HG03378 (cell line): ENCODE measurements around the gene CDK6.

Experiments used
- ATAC-seq: cut with Tn5 transposase; IDR thresholded peaks from one replicate; pipeline ENCODE4 v1.9.1; 2021; ENCODE audit warnings: mild to moderate bottlenecking, moderate library complexity; ENCODE audit not compliant: unreplicated experiment

CDK6 gene

DNA sequence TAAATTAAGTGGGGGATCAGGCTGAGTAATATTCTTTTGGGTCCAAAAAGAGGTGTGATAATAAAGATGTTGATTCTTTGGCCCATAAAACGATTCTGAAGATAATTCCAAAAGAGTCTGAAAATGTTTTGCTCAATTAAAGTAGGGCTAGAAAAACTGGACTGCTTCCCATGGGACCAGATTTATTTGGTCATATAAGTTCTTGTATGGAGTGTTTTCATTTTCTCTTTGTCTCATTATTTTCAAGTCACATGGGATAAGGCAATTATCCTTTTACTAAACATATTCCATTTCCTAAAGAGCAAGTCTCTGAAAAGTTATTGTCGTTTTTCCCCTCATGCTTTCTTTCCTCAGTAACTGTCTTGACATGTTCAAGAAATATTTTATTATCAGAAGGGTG lies 41.5 kb downstream of the CDK6 start:
- no peak for ATAC-seq

DNA sequence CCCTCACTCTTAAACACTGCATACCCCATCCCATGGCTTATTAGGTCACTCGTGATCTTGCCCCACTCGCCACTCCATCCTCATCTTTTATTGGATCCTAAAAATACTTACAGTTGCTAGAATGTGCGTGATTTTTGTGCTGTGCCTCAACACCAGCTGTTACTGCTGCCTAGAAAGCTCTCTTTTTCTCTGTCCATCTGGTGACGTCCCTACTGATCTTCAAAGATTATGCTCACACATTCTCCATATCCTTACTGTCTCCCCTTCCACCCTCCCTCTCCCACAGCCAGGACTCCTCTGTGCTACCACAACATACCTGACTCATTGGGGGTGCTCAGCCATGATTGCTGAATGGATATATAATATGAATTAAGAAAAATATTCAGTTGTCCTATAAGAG lies 42.0 kb downstream of the CDK6 start:
- no peak for ATAC-seq

DNA sequence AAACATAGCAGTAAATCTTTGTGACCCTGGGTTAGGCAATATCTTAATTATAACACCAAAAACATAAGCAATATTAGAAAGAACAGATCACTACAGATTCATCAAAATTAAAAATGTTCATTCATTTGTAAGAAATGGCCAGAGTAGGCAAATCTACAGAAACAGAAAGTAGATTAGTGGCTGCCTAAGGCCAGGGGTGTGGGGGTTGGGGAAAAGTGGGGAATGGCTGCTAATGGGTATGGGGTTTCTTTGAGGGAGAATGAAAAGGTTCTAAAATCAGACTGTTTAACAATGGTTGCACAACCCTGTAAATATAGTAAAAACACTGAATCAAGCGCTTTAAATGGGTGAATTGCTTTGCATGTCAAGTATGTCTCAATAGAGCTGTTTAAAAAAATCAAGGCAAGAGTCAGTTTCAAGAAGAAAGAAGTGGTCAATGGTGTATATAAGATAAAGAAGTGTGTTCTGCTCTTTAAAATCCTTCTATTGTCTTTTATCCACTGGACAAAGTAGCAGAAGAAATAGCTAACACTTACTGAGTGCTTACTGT lies 42.6 kb downstream of the CDK6 start:
- ATAC-seq = no peak

DNA sequence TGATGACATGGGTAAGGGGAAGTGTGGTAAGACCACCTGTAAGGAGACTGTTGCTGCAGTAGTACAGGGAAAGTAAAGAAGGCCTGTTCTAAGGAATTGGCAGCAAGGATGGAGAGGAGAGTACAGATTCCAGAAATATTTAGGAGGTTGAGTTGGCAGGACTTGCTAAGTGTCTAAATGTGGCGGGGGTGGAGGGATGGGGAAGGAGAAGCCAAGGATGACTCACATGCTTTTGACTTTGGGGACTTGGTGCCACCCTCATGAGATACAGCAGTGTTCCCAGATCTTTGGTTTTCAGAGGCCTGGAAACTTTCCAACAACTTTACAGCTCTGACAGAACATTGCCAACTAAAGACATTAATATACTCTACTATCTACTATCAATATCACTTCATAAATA lies 45.4 kb downstream of the CDK6 start:
- no peak for ATAC-seq

DNA sequence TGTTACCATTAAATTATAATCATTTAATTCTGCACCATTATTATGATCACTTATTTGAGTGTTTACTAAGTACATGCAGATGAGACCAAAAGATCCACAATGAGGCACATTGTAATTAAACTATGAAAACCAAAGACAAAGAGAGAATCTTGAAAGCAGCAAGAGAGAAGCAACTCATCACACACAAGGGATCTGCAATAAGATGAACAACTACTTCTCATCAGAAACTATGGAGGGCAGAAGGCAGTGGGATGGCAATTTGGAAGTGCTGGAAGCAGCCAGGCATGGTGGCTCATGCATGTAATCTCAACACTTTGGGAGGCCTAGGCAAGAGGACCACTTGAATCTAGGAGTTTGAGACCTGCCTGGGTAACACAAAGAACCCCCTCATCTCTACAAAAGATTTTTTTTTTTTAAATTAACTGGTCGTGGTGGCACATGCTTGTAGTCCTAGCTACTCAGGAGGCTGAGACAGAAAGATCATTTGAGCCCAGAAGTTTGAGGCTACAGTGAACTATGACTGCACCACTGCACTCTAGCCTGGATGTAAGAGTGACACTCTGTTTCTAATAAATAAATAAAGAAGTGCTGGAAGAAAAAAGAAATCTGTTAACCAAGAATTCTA lies 47.7 kb downstream of the CDK6 start:
- ATAC-seq = no peak

DNA sequence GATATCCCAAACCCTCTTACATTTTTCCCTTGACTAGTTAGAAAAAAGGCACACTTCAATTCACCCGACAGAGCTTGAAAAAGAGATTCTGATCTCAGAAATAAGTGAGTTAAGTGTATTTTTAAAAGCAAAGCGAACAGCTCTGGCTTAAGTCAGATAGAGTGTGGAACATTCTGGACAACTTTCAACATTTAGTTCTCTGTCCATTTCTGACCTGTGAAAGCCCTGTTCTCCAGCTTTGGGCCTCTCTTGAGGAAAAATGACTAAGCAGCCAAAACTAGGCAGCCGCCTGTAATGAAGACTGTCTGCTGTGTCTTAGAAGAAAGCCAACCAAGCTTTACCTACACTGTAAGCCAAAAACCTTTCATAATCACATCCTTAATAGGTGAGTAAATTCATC lies 50.5 kb downstream of the CDK6 start:
- no peak for ATAC-seq

DNA sequence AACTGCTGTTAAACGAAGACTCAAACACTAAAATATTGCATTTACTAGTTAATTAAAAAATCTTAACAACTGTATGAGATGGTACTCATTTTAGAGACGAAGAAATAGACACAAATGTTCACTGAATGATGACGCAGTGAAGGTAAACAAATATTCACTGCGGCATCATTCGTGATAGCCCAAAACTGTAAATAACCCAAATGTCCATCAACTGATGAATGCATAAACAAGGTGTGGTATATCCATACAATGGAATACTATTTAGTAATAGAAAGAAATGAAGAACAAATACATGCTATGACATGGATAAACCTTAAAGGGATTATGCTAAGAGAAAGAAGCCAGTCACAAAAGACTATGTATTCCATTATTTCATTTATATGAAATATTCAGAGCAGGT lies 51.4 kb downstream of the CDK6 start:
- ATAC-seq = no peak

DNA sequence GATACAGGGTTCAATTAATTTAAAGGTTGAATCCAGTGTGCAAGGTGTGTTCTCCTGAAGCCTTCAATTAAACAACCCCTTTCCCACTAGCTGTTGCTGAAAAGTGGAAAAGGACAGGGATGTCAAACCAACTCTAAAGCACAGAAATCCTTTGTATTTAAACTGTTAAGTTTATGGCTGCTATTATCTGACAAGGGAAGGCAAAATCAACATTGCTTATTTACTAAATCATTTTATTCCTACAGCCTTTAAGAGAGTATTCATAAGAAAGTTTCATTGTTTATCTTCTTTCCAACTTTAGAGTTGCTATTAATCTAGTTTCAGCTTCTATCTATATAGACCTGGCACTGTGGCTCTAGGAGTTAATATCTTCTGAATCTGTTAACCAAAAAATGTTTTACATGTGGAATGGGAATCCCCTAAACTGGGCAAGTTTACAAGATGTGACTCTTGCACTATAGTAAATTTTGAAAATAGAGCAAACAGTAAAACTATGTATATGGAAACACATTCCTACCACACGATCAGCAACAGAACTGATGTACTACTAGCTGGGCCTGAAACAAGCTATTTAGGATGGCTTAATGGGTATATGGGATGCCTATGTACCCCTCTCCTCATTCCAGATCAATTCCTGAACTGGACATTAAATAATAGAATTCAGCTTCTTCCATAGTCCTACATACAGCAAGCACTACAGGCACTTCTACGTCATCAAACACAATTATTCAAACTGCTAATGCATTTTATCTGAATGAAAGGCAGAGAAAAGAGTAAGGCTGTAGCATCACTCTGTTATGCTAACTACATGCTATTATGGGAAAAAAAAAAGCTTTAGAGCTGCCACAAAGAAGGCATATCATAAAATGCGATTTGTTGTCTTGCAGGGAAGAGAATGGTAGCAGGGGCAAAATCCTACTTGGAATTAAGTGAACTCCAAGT lies 52.8 kb downstream of the CDK6 start:
- peak; percentile 61 for ATAC-seq

DNA sequence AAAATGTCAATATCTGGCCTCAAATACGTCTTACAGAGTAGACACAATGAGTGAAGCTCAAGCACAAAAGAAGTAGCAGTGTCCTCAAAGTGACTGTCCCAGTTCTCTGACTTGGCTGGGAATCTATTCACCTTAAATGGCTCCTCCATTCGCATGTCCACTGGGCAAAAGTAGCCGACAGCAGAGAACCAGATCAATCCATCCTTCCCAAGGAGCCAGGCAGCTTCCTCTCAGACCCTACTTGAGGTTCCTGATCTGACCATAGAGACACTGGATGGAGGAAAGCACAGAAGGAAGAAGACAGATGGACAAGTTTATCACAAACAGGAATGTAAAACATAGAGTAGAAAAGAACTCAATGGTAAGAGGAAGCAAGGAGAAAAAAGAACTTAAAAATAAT lies 53.5 kb downstream of the CDK6 start:
- no peak for ATAC-seq

DNA sequence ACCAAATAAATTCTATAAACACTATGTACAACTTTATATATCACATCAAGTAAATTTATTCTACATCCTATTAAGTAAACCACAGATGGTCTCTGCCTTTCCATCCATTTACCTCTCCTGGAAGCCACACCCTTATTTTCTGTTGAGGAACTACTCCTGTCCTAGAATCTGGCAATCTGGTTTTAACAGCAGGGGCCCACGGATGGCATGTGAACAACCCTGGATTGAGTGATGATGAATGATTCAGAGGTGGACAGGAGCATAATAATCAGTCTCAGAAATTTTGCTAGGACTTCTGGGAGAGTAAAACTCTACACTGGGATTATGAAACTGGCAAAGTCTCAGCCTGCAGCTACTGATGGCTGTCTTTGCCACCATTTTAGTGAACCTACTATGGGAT lies 54.1 kb downstream of the CDK6 start:
- ATAC-seq = no peak

DNA sequence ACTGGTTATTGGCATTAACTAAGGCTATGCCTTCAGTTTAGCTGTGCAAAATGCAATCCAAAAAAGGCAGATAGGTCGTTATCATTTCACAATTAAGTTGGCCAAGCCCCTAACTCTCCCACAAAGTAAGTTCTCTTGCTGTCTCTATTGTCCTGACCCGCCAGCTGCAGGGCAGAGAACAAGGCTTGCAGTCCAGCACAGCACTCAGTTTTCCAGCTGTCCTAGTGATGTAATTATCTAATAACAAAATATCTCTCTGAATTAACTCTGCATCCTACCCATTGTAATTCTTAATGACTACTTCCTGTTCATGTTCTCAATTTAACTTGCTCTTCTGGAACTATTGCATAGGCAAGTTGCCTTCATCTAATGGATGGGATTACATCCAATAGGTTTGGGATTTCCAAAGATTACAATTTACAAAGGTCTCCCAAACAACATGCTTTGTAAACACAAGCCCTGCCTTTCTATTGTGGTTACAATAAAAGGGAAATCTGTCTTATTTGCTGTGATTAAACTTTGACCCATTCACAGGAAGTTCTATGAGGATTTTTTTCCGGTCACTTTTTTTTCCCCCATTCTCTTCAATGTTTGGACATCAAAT lies 55.2 kb downstream of the CDK6 start:
- ATAC-seq = no peak

DNA sequence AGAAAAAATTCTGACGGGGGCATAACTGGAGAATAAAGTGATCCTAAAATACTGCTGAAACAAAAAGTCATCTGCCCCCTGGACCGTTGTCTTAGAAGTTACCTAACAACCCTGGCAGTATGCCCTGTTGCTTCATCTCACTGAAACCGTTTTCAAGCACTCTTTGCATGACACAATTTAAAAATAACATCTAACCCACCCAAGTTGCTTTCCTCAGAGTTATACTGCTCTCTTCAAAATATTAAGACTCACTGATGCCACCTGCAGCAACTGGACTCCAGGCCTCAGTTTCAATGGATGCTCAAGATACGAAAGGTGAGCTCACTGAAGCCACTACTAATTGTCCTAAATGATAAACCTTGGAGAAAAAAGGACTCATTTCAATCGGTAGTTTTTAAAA lies 57.4 kb downstream of the CDK6 start:
- ATAC-seq = no peak

DNA sequence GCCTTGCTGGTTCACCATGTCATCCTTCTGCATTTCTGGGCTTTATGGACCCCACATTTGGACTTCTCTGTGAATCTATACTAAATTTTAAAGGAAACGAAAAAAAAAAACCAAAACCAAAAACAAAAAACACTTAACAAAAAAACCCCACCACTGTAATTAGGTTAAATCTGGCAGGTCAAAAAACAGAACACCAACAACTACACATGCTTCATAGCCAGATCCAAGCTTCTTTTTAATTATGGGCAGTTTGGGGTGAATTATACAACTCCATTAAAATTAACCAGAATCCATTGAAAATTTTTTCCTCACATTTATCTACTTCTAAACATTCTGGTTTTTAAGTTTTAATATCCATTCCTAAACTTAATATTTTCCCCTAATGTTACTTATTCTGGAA lies 58.4 kb downstream of the CDK6 start:
- ATAC-seq = no peak

DNA sequence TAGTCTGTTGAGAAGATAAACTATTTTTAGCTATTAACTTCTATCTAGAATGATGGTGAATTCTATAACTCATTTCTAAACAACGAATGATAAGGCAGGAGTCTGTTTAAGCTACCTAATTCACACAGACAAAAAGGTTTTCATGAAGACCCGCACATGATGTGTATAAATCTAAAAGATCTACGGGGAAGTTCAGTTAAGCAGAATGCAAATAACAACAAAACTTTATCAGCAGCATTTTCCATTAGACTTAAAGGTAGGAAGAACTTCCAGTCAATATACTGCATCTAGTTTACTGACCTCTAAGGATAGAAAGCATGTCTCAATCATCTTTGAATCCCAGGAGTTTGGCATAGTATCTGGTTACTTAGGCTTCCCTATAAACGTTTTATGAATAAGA lies 62.6 kb downstream of the CDK6 start:
- no peak for ATAC-seq

DNA sequence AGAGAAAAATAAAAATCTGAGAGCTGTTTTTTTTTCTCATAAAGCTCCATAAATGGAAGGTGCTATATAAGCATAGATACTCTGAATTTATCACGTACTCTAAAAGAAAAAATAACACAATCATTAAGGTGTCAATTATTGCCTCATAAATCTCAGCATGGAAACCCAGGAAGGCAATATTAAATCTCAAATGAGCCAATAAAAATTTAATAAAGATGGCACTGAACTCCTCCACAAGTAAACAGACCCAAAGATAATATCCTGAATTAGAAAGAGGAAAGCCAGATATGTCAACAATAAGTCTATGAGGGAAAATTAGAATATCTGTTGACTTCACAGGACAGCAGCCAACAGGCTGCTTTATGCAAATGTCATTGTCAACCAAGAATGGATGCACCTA lies 66.5 kb downstream of the CDK6 start:
- no peak for ATAC-seq

DNA sequence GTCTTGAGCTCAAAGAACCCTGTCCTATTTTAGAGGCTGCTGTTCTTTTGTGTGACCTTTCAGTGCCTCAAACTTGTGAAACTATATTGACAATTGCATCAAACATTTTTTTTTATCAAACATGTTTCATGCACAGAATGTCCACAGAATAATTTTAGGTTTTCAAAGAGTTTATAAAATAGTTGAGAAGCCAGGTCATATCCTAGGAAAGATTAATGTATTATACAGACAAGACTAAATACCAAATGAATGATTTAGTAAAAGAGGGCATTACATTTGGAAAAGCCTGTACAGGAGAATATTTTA lies 67.0 kb downstream of the CDK6 start:
- ATAC-seq = no peak

DNA sequence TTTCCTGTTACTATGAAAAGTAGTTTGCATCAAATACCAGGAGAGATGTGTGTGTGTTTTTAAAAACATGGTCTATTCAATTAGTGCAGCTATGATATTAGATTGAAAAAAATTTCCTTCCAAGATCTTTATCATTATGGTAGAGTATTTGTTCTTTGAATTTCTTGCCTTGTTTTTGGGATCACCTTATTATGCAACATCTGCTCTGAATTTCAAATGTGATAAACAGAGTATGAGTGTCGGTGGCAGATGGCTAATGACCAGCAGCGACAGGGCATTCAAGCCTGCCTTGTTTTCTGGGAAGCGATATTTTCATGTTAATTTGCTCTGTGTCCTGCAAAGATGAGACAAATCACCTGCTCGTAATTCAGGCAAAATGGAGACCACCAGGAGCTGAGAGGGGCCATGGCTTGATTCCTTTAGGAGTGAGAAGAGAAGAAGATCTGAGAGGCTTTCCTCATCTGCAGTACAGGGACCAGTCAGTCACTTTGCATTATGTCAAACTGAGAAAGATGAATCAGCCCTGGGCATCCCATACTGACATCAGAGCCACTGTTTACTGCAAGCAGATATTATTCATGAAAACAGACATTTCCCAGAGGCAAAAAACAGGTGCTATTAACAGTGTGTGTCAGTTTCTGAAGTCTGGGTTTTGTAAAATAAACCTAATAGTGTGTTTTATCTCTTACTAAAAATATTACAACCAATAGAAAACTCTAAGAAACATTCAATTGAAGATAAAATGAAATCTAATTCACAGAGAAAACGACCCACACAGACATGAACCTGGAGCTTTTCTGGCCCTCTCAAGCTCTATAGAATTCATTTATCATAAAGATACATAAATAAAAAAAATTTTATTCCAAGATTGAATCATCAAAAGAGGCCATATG lies 67.6 kb downstream of the CDK6 start:
- peak; percentile 94 for ATAC-seq

DNA sequence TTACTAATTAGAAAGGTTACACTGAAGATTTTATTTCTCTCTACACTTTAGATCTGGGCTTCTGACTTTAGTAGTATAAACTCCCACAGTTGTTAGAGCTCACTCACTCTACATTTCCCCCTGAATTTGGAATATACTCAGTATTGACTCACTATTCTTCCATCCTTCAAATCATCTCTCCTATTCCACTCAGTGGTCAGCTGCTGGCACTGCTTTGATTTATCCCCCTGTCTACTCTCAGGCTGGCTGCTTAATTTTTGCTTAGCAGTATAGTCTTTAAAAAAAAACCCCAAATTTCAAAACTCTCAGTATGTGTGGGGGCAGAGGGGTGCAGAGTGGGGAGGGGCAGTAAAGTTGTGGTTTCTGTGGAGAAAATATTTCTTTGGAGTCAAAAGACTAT lies 68.9 kb downstream of the CDK6 start:
- no peak for ATAC-seq

DNA sequence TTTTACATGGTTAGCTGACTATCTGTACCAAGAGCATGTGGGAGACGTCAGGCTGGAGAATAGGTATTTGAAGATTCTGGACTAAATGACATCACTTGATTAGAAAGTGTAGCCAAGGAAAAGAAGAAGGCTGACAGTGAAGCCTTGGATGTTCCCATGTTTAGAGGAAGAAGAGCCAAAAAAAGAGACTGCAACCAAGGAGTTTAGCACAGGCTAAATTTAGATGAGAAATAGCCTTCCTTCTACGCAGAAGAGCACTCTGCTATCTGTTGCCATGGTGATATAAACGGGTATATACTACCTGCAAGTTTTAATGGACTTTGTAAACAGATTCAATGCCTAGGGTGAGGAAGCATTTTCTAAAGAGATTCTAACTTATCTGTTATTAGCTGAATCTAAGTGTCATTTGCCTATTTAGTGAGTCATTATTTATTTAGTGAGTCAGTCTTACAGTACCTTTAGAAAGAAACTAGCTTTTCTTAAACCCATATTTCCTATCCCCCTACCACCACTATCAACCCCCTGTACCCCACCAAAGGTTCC lies 69.8 kb downstream of the CDK6 start:
- ATAC-seq = no peak

DNA sequence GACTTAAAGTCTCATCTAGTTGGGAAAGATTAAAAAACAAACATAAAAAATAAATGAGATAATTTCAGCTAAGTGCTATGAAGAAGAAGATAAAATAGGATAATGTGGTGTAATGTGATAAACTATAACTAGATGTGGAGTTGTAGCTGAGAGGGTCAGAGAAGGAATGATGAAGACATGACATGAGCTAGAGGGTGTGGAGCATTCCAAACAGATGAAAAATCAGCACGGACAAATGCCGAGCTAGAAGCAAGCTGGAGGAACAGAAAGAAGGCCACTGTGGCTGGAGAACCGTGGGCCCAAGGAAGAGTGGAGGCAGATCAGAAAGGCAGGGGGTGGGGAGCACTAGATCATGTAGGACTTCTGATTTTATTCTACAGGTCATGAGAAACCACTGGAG lies 70.6 kb downstream of the CDK6 start:
- no peak for ATAC-seq
